Activated CD4-positive, alpha-beta T cell treated with anti-CD3 and anti-CD28 coated beads, Interleukin-2, amount 50 U/mL, for 48 hours (primary cell): ENCODE measurements around the gene ZSCAN22.
"Not testable (repeated sequence)": the region's sequence is repeated elsewhere in the genome, so short reads cannot be mapped to it uniquely, and the experiment has no call there.

ENCODE experiments used
- DNase-seq, 2 experiments: peaks; one replicate each; pipeline ENCODE4 v3.0.0-alpha.2; 2020

ZSCAN22 gene

GRCh38 chr19:58352760-58353671 is 26.2 kb downstream of the ZSCAN22 start, which contains the start of gene A1BG:
Gene A1BG (minus strand): TSS chr19:58353492. CDS start chr19:58353437, 55 bp downstream.
- no peak for DNase-seq

- DNase-seq: no peak
Measured at GRCh38 chr19:58353717-58354477, 27.1 kb downstream of the ZSCAN22 start.

DNA sequence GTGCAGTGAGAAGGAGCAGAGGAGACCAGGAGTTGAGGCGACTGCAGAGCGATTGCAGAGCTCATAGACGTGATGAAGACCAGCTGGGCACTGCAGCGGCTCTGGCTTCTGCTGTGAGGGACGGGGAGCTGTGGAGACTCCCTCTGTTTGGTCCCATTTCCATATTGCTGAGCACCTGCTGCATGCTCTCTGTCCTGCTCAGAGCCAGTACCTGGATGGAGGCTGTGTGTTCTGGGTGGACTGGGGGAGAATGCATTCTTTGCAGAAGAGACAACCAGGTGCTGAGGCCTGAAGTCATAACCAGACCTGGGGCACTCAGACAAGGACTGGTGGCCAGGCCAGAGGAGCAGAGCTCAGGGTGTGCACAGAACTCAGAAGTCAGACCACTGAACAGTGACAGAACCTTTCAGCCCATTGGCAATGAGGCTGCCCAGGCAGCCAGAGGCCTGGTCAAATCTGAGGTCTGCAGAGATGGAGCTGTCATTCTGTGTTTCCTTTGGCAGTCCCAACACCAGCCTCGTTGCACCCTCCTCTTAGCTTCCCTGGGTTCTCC is 27.8 kb downstream of the ZSCAN22 start:
- no peak for DNase-seq

- no peak for DNase-seq
Measured at GRCh38 chr19:58355215-58355796, 28.5 kb downstream of the ZSCAN22 start.

DNA sequence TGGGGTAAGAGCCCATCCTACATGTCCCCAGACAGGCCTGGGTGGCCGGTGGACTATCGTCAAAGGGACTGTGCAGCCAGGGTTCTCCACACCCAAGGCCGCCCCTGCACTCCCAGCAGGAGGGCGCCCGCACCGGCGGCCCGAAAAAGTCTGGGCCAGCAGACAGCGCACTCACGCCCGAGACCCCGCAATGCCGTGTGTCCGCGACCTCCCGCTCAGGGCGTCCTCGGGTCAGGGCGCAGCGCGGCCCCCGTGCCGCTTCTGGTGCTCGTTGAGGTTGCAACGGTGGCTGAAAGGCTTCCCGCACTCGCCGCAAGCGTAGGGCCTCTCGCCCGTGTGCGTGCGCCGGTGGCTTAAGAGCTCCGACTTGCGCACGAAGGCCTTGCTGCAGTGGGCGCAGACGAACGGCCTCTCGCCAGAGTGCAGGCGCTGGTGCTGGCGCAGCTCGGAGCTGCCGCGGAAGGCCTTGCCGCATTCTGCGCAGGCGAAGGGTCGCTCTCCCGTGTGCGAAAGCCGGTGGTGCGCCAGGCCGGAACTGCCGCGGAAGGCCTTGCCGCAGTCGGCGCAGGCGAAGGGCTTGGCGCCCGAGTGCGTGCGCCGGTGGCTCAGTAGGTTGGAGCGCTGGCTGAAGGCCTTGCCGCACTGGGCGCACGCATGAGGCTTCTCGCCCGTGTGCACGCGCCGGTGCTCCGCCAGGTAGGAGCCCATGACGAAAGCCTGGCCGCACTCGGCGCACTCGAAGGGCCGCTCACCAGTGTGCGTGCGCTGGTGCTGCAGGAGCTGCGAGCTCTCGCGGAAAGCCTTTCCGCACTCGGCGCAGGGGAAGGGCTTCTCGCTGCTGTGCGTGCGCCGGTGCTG is 29.3 kb downstream of the ZSCAN22 start:
- peak; percentile 25 to 34 for DNase-seq

GRCh38 chr19:58356766-58357480 is 30.1 kb downstream of the ZSCAN22 start:
- no peak for DNase-seq

- DNase-seq: no peak
Measured at GRCh38 chr19:58357481-58358145, 30.8 kb downstream of the ZSCAN22 start.

DNA sequence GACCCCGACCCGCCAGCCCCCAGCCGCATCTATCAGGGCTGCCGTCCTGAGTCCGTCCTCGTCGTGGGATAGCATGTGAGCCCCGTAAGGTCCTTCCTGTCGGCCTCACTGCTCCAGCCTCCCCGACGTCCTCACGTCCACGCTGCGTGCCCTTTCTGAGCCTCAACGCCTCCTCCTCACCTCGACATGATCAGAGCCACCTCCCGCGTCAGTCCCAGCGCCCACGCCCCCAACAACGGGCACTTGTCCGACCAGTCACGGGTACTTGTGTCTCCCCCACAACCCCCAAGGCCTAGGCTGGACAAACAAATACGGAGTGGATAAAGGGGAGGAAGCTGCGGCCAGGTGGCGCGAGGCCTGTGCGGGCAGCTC is 35.1 kb downstream of the ZSCAN22 start:
- peak; percentile 59 to 68 for DNase-seq

DNA sequence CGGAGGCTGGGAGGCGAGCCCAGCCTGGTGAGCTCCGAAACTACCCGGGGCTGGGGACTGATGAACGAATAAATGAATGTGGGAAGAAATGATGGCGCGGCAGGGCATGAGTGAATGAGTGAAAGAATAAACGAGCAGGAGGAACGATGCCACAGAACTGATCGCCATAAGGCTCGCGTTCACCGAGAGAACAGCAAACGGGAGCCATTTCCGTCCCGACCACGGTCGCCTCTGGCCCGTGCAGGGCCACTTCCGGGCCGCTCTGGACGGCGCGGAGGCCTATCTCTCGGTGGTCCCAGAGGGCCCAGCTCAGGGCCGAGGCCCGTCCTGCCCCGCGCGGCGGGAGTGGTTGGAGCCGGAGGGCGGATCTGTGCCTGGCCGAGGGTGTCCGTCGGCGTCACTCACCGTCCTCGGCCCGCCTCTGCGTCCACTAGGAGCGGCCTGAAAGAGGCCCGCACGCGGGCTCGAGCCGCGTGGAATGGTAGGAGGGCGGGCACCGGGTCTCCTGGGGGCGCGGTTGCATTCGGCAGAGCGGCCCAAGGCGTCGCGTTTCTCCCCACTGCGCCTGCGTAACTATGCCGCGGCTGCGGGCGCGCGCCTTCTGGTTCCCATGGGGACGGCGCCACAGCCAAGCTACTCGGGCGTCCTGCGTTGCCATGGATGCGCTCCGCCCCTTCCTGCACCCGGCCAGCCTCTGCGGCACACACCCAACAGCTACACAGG is 35.6 kb downstream of the ZSCAN22 start, which contains the start of gene ZNF497:
Gene ZNF497, minus strand, starts transcription at position 480 of the 723 bp plus-strand sequence. CDS start 5,116 bp downstream, outside the sequence.
- peak; percentile 98 for DNase-seq

DNA sequence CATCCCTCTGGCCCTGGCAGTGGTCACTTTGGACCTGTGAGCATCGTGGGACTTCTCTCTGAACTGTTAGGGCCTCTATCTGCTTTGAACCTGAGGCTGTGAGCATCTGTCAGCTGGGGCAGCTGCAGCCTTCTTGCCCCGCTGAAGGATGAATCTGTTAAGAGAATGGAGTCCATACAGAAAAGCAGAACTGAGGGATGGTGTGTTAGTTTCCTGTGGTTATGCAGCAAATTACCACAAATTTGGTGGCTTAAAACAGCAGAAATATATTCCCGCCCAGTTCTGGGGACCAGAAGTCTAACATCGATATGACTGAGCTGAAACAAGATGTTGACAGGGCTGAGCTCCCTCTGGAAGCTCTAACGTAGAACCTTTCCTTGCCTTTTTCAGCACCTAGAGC is 37.4 kb downstream of the ZSCAN22 start:
- DNase-seq: no peak

DNA sequence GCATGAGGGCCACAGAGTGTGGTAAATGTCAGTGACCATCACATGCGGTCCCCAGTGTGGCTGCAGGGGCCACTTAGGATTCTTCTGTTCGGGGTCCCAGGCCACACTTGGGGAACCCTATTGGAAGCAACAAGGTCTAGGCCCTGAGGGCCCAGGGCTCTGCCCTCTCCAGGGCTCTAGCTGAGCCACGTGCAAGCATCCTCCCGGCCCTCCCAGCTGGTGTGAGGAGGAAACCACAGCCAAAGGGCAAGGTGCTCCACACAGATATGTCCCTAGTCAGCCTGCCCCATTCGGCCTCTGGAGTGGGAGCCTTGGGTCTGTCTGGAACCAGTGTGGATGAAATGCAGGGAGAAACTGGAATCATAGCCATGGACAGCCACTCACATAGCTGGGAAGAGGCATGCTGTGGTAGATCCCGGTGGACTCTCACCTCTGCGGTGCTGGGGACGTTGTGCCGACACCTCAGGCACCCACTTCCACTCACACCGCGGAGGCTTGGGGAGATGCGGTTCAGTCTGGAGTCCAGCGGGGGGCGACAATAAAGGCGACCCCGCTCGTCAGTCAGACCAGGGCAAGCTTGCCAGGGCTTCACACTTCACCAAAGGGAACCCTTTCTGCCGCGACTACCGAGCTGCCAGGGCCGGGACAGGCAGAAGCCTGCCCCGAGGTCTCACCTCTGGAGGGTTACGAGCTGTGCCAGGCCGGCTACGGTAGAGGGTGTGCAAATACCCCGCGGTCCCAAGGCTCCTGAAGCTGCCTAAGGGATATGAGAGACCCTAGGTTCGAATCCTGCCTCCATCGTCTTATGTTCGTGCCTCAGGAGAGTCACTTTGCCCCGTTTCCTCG is 40.0 kb downstream of the ZSCAN22 start:
- no peak for DNase-seq

GRCh38 chr19:58367698-58368454 is 41.1 kb downstream of the ZSCAN22 start:
- DNase-seq: no peak

DNA sequence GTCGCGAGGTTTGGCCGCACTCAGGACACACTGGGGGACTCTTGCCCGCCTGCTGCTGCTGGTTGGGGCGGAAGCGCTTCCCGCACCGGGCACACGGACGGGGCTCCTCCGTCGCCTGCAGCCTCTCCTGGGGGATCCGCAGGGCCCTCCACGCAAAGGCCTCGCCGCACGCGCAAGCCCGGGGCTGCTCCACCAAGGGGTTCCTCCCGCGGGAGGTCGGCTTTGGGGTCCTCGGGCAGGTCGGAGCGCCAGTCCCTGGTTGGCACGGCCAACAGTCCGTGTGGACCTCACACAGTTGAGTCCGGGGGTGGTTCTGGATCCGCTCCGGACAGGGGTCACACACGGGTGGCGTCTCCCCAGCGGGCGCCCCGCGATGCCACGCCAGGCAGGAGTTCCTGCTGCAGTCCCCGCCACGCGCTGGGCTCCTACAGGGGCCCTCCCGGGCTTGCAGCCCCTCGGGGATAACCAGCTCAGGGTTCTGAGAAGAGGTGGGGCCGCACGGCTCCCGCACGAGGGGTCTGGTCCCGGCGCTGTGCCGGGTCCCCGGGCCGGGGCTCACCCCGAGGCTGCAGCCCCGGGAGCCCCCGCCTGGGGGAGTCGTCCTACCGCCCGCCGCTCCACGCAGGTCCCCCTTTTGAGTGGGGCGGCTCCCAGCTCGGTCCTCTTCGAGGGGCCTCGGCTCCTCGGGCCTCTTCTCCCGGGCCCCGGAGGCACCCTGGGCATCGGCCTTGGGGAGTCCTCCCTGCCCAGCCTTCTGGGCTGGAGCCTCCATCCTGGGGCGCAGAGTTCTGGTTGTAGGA is 42.0 kb downstream of the ZSCAN22 start:
- no peak for DNase-seq

DNA sequence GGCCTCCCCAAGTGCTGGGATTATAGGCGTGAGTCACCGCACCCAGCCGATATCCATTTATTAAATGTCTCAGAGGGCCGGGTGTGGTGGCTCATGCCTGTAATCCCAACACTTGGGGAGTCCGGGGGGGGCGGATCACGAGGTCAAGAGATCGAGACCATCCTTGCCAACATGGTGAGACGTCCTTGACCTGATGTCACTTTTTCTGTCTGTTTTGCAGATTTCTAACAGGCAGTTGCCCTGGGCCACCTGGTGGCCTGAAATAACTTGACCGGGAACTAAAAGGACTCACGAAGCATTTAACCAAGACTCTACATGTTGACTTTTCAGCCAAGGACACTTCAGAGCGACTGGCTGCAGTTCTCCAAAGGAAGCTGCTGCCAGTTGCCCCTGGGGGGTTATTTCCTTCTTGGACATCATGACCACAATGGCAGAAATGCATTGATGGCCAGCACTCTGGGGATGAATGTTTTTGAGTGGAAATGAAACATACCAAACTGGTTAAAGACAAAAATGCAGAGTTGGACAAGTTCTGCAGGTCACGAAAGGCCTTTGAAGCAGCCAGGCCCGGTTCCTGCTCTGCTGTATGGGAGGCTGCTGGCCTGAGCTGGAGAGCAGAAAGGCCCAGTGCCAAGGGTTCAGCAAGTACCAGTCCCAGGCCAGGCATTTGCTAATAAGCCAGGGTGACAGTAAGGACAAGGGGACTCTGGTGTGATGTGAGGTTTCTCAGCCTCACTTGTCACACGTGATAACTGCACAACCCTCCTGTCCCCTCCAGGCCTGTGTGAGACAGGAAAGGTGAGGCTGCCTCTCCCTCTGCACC is 45.7 kb downstream of the ZSCAN22 start:
- no peak for DNase-seq

DNA sequence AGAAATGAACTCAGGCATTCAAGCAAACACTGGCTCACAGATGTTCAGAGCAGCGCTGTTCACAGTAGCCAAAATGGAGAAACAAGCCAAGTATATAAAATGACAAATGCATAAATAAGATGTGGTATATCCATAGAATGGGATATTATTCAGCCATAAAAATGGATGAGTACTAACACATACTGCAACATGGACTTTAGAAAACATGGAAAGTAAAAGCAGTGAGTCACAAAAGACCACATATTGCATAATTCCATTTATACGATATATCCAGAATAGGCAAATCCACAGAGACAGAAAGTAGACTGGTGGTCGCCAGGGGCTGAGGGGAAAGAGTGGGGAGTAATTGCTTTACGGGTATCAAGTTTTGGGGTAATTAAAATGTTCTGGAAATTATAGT is 47.4 kb downstream of the ZSCAN22 start:
- DNase-seq: no peak

- not testable (repeated sequence) for DNase-seq
Measured at GRCh38 chr19:58376724-58377123, 49.9 kb downstream of the ZSCAN22 start.

- no peak for DNase-seq
Measured at GRCh38 chr19:58379246-58379645, 52.5 kb downstream of the ZSCAN22 start.
